GM23338 (cell line): ENCODE results near the gene RAX. TPM values are rescaled to one million over a fixed set of nuclear protein-coding genes. Genes with fewer than 3 reads are reported as not detected.

Experiments
- polyA plus RNA-seq: library from polyadenylated mRNA; unstranded; fragments of >200 nt; fragmentation: Nextera tagmentation; extraction: Ambion mirVana; gene quantifications from 2 replicates; pipeline ENCODE4 v1.2.1, GENCODE V29; 2016
- total RNA-seq: library from RNA; depleted of rRNA; stranded (reverse); fragments of >200 nt; shearing (Covaris generic); gene quantifications from 2 replicates; pipeline ENCODE4 v1.2.3, GENCODE V29; 2014; rRNA removed

The RAX gene
- total and polyA plus RNA-seq, 2 experiments from 2014 or later, result 0.03 to 0.16 TPM

Other genes starting within 250 kb of the RAX start
- 31.7 and 44.3 TPM in 2 replicates for gene SEC11C, start 133.6 kb downstream of the RAX start, total RNA-seq
- gene SEC11C, start 133.6 kb downstream of the RAX start, polyA plus RNA-seq, result 157 and 169 TPM in 2 replicates
- not detected in 2 replicates for gene GRP, start 53.3 kb downstream of the RAX start, total RNA-seq
- gene GRP, start 53.3 kb downstream of the RAX start, polyA plus RNA-seq, result not detected in 2 replicates
- gene CPLX4, start 45.2 kb upstream of the RAX start, total RNA-seq, result not detected in 2 replicates
- not detected in 2 replicates for gene CPLX4, start 45.2 kb upstream of the RAX start, polyA plus RNA-seq
- gene LMAN1, start 85.8 kb upstream of the RAX start, total RNA-seq, result 94.3 and 111 TPM in 2 replicates
- 131 and 134 TPM in 2 replicates for gene LMAN1, start 85.8 kb upstream of the RAX start, polyA plus RNA-seq